Right atrium auricular region (tissue), 2 donors: ENCODE results near the gene TEX52. TPM values are rescaled to one million over a fixed set of nuclear protein-coding genes. Genes with fewer than 3 reads are reported as not detected.

Source experiments
- DNase-seq: peaks from one replicate; pipeline ENCODE4 v3.0.0-alpha.2; 2019; ENCODE audit warnings: low spot score
- H3K27ac ChIP-seq, 2 donors: fragments of 200-600 bp; sonication (generic); 1 replicate in 1 of 2; 2 replicates in 1 of 2; pipeline ENCODE4 v1.5.1; 2016 to 2019
- H3K27me3 ChIP-seq, 2 donors: fragments of 200-600 bp; sonication (generic); one replicate each; pipeline versions ENCODE4 v1.5.1 to v1.6.0; 2017 to 2019
- H3K36me3 ChIP-seq: fragments of 200-600 bp; sonication (generic); one replicate; pipeline ENCODE4 v1.5.1; 2016
- H3K4me1 ChIP-seq, 2 donors: fragments of 200-600 bp; sonication (generic); one replicate each; pipeline versions ENCODE4 v1.5.1 to v1.6.0; 2017 to 2019
- H3K4me3 ChIP-seq, 2 donors: fragments of 200-600 bp; sonication (generic); 1 replicate in 1 of 2; 2 replicates in 1 of 2; pipeline ENCODE4 v1.5.1; 2017 to 2019; ENCODE audit warnings: mild to moderate bottlenecking in 1 of 2, moderate library complexity in 1 of 2
- H3K9me3 ChIP-seq, 2 donors: fragments of 200-600 bp; sonication (generic); one replicate each; pipeline ENCODE4 v1.5.1; 2019
- total RNA-seq, 2 donors: library from RNA; depleted of rRNA; stranded (reverse); fragments of >200 nt; gene quantifications; one replicate each; pipeline ENCODE4 v1.1.0, GENCODE V29; 2016
- TF ChIP-seq, protein P1 (sequence below), 2 donors: fragments of 200-600 bp; sonication (generic); IDR thresholded peaks; one replicate each; pipeline ENCODE4 v1.5.1; 2019; ENCODE audit warnings: antibody characterized with exemption in 2 of 2

The TEX52 gene
- total RNA-seq, 2 donors from 2014 or later = not detected

DNA sequence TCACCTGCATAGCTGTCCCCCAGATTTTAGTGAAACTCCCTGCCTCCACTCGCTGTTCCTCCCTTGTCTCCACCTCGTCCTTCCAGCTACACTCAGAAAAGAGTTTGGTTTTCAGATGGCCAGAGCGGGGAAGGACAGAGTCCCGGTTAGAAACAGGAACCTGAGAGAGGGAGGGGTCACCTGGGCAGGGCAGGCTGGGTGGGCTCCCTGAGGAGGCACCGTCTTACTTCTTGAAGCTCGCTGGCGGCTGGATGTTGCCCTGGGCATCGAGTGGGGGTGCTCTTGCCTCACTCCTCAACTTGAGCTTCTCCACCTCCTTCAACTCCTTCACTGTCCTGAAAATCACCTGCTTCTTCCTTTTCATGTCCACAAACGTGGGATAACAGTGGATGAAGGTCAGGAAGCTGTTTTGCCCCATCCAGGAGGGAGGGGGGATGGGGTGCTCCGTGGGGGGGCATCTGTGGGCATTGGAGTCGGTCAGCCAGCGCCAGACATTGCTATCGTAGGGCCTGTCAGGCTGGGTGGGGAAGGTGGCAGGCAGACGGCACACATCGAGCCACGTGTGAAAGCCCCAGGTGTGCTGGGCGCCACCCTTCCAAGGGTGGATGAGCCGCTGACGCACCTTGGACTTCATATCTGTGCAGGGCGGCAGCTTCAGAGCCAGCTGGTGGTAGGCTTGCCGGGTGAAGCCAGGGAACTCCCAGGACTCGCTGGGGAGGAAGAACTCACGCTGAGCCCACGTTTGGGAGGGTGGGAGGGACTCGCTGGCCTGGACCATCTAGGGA is 2.0 kb downstream of the TEX52 start:
- Histone ChIP-seq H3K36me3 (no peaks in the 10 kb centered on the region), H3K4me3 (no peak overlapping the region), H3K9me3 (no peaks in the 10 kb centered on the region), H3K27me3 (no peaks in the 10 kb centered on the region), H3K4me1 (peaks cover 0 to 9% of the 10 kb centered on the region in 2 donors), H3K27ac (no peak overlapping the region)
- TF ChIP-seq, protein P1, sequence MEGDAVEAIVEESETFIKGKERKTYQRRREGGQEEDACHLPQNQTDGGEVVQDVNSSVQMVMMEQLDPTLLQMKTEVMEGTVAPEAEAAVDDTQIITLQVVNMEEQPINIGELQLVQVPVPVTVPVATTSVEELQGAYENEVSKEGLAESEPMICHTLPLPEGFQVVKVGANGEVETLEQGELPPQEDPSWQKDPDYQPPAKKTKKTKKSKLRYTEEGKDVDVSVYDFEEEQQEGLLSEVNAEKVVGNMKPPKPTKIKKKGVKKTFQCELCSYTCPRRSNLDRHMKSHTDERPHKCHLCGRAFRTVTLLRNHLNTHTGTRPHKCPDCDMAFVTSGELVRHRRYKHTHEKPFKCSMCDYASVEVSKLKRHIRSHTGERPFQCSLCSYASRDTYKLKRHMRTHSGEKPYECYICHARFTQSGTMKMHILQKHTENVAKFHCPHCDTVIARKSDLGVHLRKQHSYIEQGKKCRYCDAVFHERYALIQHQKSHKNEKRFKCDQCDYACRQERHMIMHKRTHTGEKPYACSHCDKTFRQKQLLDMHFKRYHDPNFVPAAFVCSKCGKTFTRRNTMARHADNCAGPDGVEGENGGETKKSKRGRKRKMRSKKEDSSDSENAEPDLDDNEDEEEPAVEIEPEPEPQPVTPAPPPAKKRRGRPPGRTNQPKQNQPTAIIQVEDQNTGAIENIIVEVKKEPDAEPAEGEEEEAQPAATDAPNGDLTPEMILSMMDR (IDR thresholded peaks at IDR 0.05) = no peak
- DNase-seq = no peak

DNA sequence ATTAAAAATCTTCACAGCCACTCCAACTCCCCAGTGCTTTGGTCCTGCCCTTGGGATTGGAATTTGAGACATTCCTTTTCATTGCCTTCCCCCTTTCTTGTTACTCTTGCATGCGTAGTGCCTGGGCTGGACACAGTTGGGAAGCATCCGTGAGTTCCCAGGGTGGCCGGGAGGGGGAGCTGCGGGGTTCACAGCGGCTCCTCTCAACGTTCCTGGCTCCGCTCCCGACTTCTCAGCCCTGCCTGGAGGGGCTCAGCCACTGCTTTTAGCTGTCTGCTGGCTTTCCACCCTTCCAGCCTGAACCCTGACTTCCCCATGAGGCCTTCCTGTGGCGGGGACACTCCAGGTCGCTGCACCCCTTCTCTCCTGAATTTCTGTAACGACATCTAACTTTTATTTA is 3.2 kb downstream of the TEX52 start:
- Histone ChIP-seq H3K27me3 (no peaks in the 10 kb centered on the region), H3K4me3 (no peak overlapping the region), H3K9me3 (no peaks in the 10 kb centered on the region), H3K4me1 (peaks cover 0 to 7% of the 10 kb centered on the region in 2 donors), H3K27ac (no peak overlapping the region), H3K36me3 (no peaks in the 10 kb centered on the region)
- peak; percentile 83 for DNase-seq
- TF ChIP-seq, protein P1 (IDR thresholded peaks at IDR 0.05) = peak; percentile 79 to 88

DNA sequence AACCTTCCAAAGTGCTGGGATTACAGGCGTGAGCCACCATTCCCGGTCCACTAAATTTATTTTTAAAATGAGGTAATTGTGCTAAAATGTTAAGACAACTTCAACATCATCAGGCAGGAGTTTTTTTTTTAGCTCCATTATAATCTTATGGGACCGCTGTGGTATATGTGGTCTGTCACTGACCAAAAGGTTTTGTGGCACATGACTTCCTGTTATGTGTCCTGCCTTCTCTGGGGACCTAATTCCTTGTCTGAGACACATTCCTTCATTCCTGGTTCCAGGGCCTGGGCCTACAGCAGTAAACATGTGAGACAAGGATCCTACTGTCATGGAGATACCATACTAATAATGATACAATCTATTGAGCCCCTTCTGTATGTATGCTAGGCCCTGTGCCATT is 4.9 kb downstream of the TEX52 start:
- TF ChIP-seq, protein P1 (IDR thresholded peaks at IDR 0.05) = no peak

DNA sequence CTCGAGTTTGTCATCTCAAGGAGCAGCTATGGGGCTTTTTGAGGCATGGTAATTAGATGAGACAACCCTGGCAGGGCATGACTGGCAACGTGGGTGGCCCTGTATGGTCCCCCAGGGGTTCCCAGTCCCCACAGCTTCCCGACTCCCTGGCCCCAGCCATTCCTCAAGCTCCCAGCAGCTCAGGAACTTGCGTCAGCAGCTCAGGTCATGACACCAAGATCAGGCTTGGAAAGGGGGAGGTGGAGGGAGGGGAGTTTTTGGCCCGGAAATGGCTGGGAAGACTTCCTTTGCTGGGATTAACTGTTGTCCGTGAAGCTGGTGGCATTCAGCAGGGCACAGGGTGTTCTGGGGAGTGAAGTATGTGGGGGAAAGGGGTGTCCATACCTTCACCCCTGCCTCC is 11.6 kb downstream of the TEX52 start:
- H3K27me3 ChIP-seq = no peaks in the 10 kb centered on the region
- H3K4me3 ChIP-seq = no peak overlapping the region
- H3K36me3 ChIP-seq = peaks cover 8% of the 10 kb centered on the region
- H3K27ac ChIP-seq = peak overlapping the region; percentile 16 to 29
- no peak for DNase-seq
- no peaks in the 10 kb centered on the region for H3K9me3 ChIP-seq
- TF ChIP-seq, protein P1 (IDR thresholded peaks at IDR 0.05) = no peak
- peaks cover 0 to 11% of the 10 kb centered on the region in 2 donors for H3K4me1 ChIP-seq

More for the DNA sequence above, 4.9 kb downstream of the TEX52 start:
- Histone ChIP-seq H3K27ac (no peak overlapping the region), H3K27me3 (no peaks in the 10 kb centered on the region), H3K4me3 (no peak overlapping the region), H3K36me3 (peaks cover 8% of the 10 kb centered on the region), H3K9me3 (no peaks in the 10 kb centered on the region), H3K4me1 (peaks cover 0 to 4% of the 10 kb centered on the region in 2 donors)
- no peak for DNase-seq

DNA sequence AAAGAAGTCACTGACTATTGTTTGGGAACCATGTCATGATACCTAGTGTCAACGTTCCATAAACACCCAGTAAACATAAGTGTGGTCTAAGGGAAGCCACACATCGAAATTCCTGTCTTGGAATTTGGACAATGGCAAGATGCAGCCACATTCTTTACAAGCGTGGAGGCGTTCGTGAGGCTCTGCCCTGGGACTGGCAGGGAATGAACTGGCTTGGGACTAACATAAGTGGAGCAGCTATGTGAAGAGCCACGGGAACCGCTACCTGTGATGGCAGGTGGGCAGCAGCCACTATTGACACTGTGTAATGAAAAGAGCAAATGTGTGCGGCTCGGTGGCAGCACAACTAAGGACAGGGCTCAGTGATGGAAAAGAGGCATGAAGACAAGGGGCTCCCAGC is 12.1 kb downstream of the TEX52 start:
- Histone ChIP-seq H3K36me3 (peaks cover 8% of the 10 kb centered on the region), H3K27ac (peak overlapping the region; percentile 16 to 29), H3K27me3 (no peaks in the 10 kb centered on the region), H3K4me3 (no peak overlapping the region), H3K4me1 (peaks cover 0 to 11% of the 10 kb centered on the region in 2 donors), H3K9me3 (no peaks in the 10 kb centered on the region)
- TF ChIP-seq, protein P1 (IDR thresholded peaks at IDR 0.05) = no peak
- DNase-seq = no peak
